Measurements from ENCODE around the gene REEP5.
"Not testable (repeated sequence)": the region's sequence is repeated elsewhere in the genome, so short reads cannot be mapped to it uniquely, and the experiment has no call there.

Gene REEP5

DNA sequence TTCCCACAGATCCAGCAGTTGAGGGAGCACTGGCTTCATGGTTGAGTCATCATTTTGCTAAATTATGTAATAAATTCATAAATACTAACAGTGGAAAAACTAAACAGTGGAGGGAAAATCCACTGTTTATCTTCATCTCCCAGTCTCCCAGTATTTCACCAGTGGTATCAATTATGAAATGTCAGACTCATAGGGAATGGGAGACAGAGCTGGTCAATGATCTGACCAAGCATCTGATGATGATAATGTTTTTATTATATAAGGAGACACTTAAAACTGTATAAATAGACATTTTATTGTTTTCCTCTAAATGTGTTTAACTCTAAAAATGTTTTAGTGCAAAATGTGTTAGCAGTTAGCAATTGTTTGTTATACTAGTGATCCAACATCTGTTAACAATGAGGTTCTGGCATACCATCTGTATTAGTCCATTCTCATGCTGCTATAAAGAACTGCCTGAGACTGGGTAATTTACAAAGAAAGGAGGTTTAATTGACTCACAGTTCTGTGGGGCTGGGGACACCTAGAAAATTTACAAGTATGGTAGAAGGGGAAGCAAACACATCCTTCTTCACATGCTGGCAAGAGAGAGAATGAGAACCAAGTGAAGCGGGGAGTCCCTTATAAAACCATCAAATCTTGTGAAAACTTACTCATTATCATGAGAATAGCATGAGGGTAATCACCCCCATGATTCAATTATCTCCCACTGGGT is 11.8 kb upstream of the REEP5 start:
- in situ Hi-C loops (cut with HindIII; ENCODE audit: low sequenced_read_pairs): no loop called here

DNA sequence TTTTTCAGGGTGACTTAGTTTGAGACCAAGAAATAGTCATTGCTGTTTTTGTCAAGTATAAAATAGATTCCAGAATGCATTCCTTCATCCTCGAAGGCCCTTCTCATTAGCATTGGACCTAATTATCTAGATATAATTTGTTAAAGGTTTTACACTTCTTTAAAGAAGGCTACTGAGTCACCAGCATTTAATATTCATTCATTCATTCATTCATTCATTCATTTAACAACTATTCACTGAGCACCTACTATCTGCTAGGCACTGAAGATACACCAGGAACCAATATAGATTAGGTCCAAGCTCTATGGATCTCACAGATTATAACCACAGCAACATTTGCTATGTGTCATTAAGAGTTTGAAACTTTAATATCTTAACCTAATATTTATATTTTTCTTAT is 11.1 kb upstream of the REEP5 start:
- in situ Hi-C loops (cut with HindIII; ENCODE audit: low sequenced_read_pairs): no loop called here

- in situ Hi-C loops (cut with HindIII; ENCODE audit: low sequenced_read_pairs): no loop called here
Observed at GRCh38 chr5:112931473-112931872, 9.4 kb upstream of the REEP5 start.

GRCh38 chr5:112930082-112930344 is 8.0 kb upstream of the REEP5 start:
- in situ Hi-C loops (cut with HindIII; ENCODE audit: low sequenced_read_pairs): no loop called here

- in situ Hi-C loops (cut with HindIII; ENCODE audit: low sequenced_read_pairs): no loop called here
Observed at GRCh38 chr5:112929336-112930081, 7.5 kb upstream of the REEP5 start.

DNA sequence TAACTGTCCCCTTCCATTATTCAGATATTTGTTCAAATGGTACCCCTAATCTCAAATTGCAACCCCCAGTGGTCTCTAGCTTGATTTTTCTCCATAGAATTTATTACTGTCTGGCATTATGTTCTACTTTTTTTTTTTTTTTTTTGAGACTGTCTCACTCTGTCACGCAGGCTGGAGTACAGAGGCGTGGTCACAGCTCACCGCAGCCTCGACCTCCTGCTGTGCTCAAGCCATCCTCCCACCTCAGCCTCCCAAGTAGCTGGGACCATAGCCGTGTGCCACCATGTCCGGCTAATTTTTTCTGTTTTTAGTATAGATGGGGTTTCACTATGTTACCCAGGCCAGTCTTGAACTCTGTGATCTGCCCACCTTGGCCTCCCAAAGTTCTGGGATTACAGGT is 2.0 kb upstream of the REEP5 start:
- in situ Hi-C loops (cut with HindIII; ENCODE audit: low sequenced_read_pairs): no loop called here

GRCh38 chr5:112923148-112923917 is 1.3 kb upstream of the REEP5 start:
- in situ Hi-C loops (cut with HindIII; ENCODE audit: low sequenced_read_pairs): no loop called here

GRCh38 chr5:112921026-112921832 is 798 bp downstream of the REEP5 start:
- in situ Hi-C loops (cut with HindIII; ENCODE audit: low sequenced_read_pairs): no loop called here

DNA sequence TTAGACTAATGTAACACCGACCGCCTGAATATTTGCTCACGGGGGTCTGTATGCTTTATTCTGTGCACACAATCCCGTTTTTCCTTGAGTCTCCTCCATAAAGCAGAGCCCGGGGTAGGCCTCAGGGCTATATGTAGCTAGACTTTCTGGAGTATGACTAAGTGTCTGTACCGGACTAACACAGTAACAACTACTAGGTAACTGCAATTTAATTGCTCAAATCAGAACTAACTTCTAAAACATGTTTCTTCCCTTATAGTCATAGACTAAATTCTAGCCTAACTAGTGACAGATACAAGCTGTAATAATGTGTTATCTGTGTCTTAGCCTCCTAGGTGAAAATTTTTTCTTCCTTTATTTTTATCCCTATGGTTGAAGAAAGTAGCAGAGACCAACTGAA is 2.1 kb downstream of the REEP5 start:
- in situ Hi-C loops (cut with HindIII; ENCODE audit: low sequenced_read_pairs): no loop called here

DNA sequence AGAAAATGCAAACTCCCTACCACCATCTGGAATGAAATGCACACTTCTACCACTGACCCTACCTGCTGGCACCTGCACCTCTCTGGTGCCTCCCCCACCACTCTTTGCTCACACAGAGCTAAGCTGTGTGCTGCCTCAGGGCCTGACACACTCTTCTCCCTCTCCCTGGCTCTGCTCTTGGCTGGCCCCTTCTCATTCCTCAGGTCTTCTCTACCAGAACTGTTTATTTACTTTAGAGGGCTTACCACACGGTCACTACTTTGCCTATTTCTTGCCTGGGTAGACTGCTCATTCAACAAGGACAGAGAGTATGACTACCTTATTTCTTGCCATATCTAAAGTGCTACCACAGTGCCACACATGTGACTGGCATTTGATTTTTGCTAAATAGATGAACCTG is 3.3 kb downstream of the REEP5 start:
- in situ Hi-C loops (cut with HindIII; ENCODE audit: low sequenced_read_pairs): no loop called here

DNA sequence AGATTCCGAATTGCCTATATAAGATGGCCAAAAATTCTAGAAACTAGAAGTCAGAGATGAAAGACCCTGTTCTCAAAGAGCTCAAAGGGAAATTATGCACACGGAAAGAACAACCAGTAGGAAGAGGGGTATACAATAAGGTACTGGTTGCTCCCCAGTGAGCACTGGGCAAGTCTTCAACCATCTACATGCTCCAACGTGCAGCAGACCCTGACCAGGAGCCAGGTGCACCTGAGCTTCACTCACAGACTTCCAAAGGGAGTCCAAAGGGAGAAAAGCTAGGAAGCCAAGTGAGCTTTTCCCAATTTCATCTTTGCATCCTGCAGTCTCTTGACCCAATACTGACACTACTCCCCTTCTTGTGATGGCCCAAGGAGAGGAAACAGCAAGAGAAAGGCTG is 3.9 kb downstream of the REEP5 start:
- in situ Hi-C loops (cut with HindIII; ENCODE audit: low sequenced_read_pairs): no loop called here

- in situ Hi-C loops (cut with HindIII; ENCODE audit: low sequenced_read_pairs): no loop called here
Observed at GRCh38 chr5:112917453-112917995, 4.5 kb downstream of the REEP5 start.

- in situ Hi-C loops (cut with HindIII; ENCODE audit: low sequenced_read_pairs): no loop called here
Observed at GRCh38 chr5:112915831-112916230, 6.2 kb downstream of the REEP5 start.

- in situ Hi-C loops (cut with HindIII; ENCODE audit: low sequenced_read_pairs): no loop called here
Observed at GRCh38 chr5:112914584-112914983, 7.4 kb downstream of the REEP5 start.

DNA sequence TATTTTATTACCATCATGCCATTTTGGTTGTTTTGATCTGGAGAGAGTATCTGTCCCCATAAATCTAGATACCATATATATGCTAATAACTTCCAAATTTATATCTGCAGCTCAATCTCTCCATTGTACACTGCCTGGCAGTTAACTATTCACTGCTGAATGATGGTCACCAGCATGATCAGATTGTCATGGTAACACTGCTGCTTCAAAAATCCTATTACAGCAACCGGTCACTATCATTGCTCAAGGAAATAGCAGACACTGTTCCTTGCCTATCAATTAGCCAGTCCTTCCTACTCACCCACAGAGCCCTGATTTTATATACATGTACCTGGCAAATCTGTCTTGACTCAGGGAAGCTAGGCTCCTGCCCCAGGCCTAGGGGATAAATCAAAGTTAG is 11.5 kb downstream of the REEP5 start:
- in situ Hi-C loops (cut with HindIII; ENCODE audit: low sequenced_read_pairs): no loop called here

- in situ Hi-C loops (cut with HindIII; ENCODE audit: low sequenced_read_pairs): no loop called here
Observed at GRCh38 chr5:112908854-112909253, 13.2 kb downstream of the REEP5 start.

GRCh38 chr5:112907166-112907631 is 14.8 kb downstream of the REEP5 start:
- in situ Hi-C loops (cut with HindIII; ENCODE audit: low sequenced_read_pairs): no loop called here

- in situ Hi-C loops (cut with HindIII; ENCODE audit: low sequenced_read_pairs): no loop called here
Observed at GRCh38 chr5:112906637-112907036, 15.4 kb downstream of the REEP5 start.

DNA sequence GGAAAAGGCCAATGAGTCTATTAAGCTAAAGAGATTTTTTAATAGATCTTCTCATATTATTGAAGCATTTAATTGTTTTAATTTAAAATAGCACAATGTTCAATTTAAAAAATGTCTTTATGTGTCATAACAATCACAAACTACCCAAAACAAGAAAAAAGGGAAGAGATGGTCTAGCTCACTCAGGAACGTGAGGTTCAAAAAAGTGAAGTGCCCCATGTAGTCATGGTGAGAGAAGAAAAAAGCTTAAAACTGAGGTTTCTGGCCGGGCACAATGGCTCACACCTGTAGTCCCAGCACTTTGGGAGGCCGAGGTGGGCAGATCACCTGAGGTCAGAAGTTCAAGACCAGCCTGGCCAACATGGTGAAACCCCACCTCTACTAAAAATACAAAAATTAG is 17.0 kb downstream of the REEP5 start:
- in situ Hi-C loops (cut with HindIII; ENCODE audit: low sequenced_read_pairs): not testable (repeated sequence)

DNA sequence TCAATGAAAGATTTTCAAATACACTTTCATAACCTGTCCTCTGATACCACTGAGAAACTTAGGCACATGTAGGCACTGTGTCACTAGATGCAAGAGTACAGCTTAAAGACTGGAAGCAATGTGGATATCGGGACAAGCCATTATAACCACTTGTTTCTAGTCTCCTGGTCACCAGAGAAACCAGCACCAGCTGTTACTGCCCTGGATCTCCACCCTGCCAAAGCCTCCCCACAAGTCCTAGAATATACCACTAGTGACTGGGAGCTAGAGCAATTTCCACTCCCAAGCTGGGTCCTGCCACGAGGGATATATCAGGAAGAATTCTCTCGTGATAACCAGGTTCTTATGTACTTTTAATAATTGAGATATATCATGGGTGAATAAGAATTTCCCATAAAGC is 19.5 kb downstream of the REEP5 start:
- in situ Hi-C loops (cut with HindIII; ENCODE audit: low sequenced_read_pairs): no loop called here

DNA sequence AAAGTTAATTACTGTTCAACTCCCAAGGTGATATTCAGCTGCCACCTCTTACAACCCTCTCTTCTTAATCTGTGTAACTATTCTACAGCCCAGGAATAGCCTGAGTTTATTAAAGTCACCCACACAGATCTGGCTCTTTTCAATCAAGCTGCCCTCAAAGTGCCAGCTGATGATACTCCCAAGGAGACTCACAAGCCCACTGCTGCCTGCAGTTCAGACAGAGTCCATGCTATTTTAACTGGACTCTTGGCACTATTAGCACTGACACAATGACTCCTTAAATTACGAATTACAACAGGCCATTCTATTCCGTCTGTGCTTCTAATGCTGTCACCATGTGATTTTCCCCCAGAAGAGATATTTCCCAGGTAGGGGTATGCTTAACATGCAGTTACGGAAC is 26.3 kb downstream of the REEP5 start:
- in situ Hi-C loops (cut with HindIII; ENCODE audit: low sequenced_read_pairs): loop anchor here (5.0 kb wide), 2 partner anchors 77 to 88 kb away; no protein-coding TSS in a partner anchor
